NOMO-1 treated with dmso at 0.1 percent for 144 hours (cell line): ENCODE data around the gene SLC29A3.
"Not testable (repeated sequence)": the region's sequence is repeated elsewhere in the genome, so short reads cannot be mapped to it uniquely, and the experiment has no call there.

Source experiments
- DNase-seq: peaks from one replicate; lab custom pipeline; 2025; ENCODE audit not compliant: unreplicated experiment; lab: John Stamatoyannopoulos, UW

SLC29A3 gene

GRCh38 chr10:71283876-71284275, 35.2 kb upstream of the SLC29A3 start:
- DNase-seq = no peak

GRCh38 chr10:71284544-71285179, 34.4 kb upstream of the SLC29A3 start:
- DNase-seq = no peak

- no peak for DNase-seq
Measured at GRCh38 chr10:71285180-71285545, 33.9 kb upstream of the SLC29A3 start.

- DNase-seq = no peak
Measured at GRCh38 chr10:71285986-71286385, 33.1 kb upstream of the SLC29A3 start.

- no peak for DNase-seq
Measured at GRCh38 chr10:71286521-71287294, 32.4 kb upstream of the SLC29A3 start.

GRCh38 chr10:71287456-71287855, 31.6 kb upstream of the SLC29A3 start:
- no peak for DNase-seq

GRCh38 chr10:71288461-71288860, 30.6 kb upstream of the SLC29A3 start:
- no peak for DNase-seq

- no peak for DNase-seq
Measured at GRCh38 chr10:71289421-71290130, 29.5 kb upstream of the SLC29A3 start.

GRCh38 chr10:71290331-71290730, 28.7 kb upstream of the SLC29A3 start:
- no peak for DNase-seq

- no peak for DNase-seq
Measured at GRCh38 chr10:71290806-71291527, 28.1 kb upstream of the SLC29A3 start.

GRCh38 chr10:71291528-71291900, 27.5 kb upstream of the SLC29A3 start:
- no peak for DNase-seq

GRCh38 chr10:71292624-71293445, 26.2 kb upstream of the SLC29A3 start:
- no peak for DNase-seq

- DNase-seq = no peak
Measured at GRCh38 chr10:71293446-71294084, 25.5 kb upstream of the SLC29A3 start.

- no peak for DNase-seq
Measured at GRCh38 chr10:71294091-71294561, 24.9 kb upstream of the SLC29A3 start.

- DNase-seq = no peak
Measured at GRCh38 chr10:71294856-71295255, 24.2 kb upstream of the SLC29A3 start.

GRCh38 chr10:71295641-71296040, 23.4 kb upstream of the SLC29A3 start:
- DNase-seq = no peak

- no peak for DNase-seq
Measured at GRCh38 chr10:71296086-71296485, 23.0 kb upstream of the SLC29A3 start.

GRCh38 chr10:71296811-71297210, 22.2 kb upstream of the SLC29A3 start:
- DNase-seq = not testable (repeated sequence)

- DNase-seq = no peak
Measured at GRCh38 chr10:71297343-71297742, 21.7 kb upstream of the SLC29A3 start.
